GM12801 (cell line): ENCODE data around the gene TEKT3.

Experiments
- TF ChIP-seq, protein P1 (sequence below): IDR thresholded peaks from one replicate; pipeline ENCODE4 v1.5.1; 2011; ENCODE audit warnings: control low read depth; ENCODE audit not compliant: insufficient read length; ENCODE audit errors: extremely low read depth

The TEKT3 gene

DNA sequence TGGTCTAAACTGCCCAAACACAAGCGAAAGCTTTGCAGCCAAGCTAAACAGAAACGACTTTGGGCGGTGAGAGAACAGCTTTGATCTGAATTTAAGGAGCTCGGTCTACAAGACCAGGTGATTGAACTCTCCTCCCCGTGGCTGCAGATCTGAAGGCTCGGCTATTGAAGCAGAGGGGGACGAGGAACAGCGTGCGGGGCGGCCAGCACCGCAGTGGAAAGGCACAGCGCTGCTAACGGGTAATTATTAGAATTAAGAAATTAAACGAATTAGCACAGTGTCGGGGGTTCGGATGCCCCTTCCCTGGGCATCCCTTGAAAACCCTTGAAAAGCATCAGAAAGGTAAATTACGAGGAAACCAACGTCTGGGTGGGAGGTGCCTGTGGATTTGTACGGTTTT, 431 bp downstream of the TEKT3 start:
- TF ChIP-seq, protein P1, sequence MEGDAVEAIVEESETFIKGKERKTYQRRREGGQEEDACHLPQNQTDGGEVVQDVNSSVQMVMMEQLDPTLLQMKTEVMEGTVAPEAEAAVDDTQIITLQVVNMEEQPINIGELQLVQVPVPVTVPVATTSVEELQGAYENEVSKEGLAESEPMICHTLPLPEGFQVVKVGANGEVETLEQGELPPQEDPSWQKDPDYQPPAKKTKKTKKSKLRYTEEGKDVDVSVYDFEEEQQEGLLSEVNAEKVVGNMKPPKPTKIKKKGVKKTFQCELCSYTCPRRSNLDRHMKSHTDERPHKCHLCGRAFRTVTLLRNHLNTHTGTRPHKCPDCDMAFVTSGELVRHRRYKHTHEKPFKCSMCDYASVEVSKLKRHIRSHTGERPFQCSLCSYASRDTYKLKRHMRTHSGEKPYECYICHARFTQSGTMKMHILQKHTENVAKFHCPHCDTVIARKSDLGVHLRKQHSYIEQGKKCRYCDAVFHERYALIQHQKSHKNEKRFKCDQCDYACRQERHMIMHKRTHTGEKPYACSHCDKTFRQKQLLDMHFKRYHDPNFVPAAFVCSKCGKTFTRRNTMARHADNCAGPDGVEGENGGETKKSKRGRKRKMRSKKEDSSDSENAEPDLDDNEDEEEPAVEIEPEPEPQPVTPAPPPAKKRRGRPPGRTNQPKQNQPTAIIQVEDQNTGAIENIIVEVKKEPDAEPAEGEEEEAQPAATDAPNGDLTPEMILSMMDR, result no peak

DNA sequence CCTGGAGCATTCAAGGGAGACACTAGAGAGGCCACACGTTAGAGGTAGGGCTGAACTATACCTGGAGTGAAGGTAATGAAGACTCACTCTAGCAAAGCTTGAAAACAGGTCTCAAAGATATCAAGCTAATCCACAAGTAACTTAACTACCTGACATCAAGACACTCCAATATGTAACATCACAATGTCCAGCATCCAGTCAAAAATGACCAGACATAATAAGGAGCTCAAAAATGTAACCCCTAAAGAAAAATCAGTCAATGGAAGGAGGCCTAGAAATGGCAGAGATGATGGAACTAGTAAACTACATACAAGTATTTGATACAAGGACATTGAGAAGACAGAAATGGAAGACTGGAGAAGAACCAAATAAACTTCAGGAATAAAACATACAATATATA, 6.0 kb downstream of the TEKT3 start:
- TF ChIP-seq, protein P1, result no peak

DNA sequence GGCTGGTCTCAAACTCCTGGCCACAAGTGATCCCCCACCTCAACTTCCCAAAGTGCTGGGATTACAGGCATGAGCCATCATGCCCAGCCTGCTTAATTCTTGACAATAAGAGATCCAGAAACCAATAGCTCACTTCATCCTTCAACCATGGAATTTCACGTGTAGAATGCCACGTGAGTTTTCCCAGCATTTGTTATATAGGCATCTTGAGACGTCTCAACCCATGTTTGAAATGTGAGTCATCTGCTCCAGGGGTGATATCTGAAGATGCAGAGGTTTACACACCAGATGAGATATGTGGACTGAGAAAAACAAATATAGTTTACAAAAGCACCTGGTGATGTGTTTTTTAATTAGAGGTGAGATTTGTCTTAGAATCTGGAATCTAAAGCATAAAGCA, 7.1 kb downstream of the TEKT3 start:
- TF ChIP-seq, protein P1, result no peak

DNA sequence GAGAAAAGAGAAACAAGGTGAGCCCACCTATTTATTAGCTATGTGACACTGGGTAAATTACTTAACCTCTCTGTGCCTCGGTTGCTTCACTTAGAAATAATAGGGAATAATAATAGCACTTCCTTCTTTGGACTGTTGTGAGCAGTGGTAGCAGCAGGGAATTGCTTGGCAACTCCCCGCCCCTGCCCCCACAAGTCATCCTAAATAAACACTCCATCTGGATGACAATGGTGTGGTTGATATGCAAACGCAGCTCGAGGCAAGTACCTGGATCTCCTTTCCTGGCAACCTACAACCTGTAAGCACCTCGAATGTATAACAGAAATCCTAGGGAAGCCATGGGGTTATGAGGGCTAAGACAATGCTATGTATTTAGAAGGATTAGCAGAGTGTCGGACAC, 9.1 kb downstream of the TEKT3 start:
- TF ChIP-seq, protein P1, result no peak

GRCh38 chr17:15323131-15323530, 18.3 kb downstream of the TEKT3 start:
- TF ChIP-seq, protein P1, result no peak

- TF ChIP-seq, protein P1, result no peak
These were observed 19.7 kb downstream of the TEKT3 start for GRCh38 chr17:15321556-15322251.

DNA sequence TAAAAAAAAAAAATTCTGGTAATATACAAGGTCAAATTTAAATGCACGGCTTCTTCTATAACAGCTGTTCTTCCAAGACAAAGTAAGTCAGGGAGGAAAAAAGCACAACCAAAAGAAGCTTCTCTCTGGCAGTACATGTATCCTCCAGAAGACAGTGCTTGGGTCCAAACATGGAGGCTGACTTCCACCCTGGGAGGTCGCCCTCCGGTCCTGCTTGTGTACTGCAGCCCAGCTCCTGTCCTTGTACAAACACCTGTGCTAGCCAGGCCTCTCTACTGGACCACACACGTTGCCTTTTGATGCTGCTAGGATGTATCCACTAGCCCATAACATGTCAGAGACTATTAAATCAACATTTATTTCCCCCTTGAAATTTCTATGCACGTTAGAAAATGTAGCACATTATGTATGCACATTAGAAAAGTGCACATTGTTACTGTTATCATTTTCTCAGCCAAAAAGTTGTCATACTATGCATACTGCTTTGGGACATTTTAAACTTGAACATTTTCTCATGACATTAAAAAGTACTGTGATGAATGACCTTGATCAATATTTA, 21.9 kb downstream of the TEKT3 start:
- TF ChIP-seq, protein P1, result no peak
